Pancreas (tissue), 10 donors: Measurements from ENCODE around the gene UBE2F. TPM values are rescaled to one million over a fixed set of nuclear protein-coding genes. Genes with fewer than 3 reads are reported as not detected.

ENCODE experiments used
- ATAC-seq, 4 donors: fragments of 200-7000 bp; cut with Tn5 transposase; one replicate each; pipeline versions ENCODE4 v1.8.0 to v1.9.1; 2020; ENCODE audit warnings: mild to moderate bottlenecking in 4 of 4, moderate library complexity in 4 of 4
- DNase-seq, 6 donors: peaks; one replicate each; pipeline ENCODE4 v3.0.0-alpha.2; 2020
- FAIRE-seq: peaks from 2 replicates; lab custom pipeline; 2012; peaks lifted over from hg19 to GRCh38; lab: Jason Lieb, UNC
- H3K27ac ChIP-seq, 4 donors: fragments of 200-600 bp; sonication (generic); 1 replicate in 3 of 4; 2 replicates in 1 of 4; pipeline versions ENCODE4 v1.5.0 to v1.8.0; 2020
- H3K27me3 ChIP-seq, 4 donors: fragments of 200-600 bp; one replicate each; pipeline ENCODE4 v1.8.0; 2021
- H3K36me3 ChIP-seq, 3 donors: fragments of 200-600 bp; sonication (generic) in 1 of 3; one replicate each; pipeline versions ENCODE4 v1.5.0 to v1.8.0; 2020 to 2021
- H3K4me1 ChIP-seq, 3 donors: fragments of 200-600 bp; one replicate each; pipeline ENCODE4 v1.8.0; 2021
- H3K4me3 ChIP-seq, 4 donors: fragments of 200-600 bp; sonication (generic) in 2 of 4; one replicate each; pipeline versions ENCODE4 v1.5.0 to v1.8.0; 2020 to 2021
- H3K9me3 ChIP-seq, 4 donors: fragments of 200-600 bp; one replicate each; pipeline ENCODE4 v1.8.0; 2021
- WGBS, 2 donors: extraction: QIAGEN DNeasy Blood & Tissue Kit; methylation state at CpG; one replicate each; pipeline ENCODE4 v1.1.7; 2013; 5-methylcytosine and 5-hydroxymethylcytosine counted together
- intact Hi-C, 3 donors: fragments of 100-400 bp; cut with DNase I; formaldehyde crosslinking; loops; one replicate each; pipeline versions ENCODE4 v1.11.1 to v1.14.2; 2022
- polyA plus RNA-seq, 2 donors: library from polyadenylated mRNA; stranded (reverse); fragments of 200-250 nt; gene quantifications; one replicate each; pipeline ENCODE4 v1.2.3, GENCODE V29; 2013
- total RNA-seq, 6 donors: library from RNA; stranded (reverse); fragmentation: NEBNext Ultra II Directional in 4 of 6; extraction: Animal tissue kit (Norgen Biotek cat#: 25700) in 4 of 6; gene quantifications; one replicate each; pipeline versions ENCODE4 v1.2.1 to v1.2.4, GENCODE V29; 2021 to 2023
- TF ChIP-seq, protein P1 (sequence below), 4 donors: fragments of 200-600 bp; sonication (generic) in 3 of 4; IDR thresholded peaks; one replicate each; pipeline versions ENCODE4 v1.5.0 to v1.8.0; 2021; ENCODE audit warnings: antibody characterized with exemption in 4 of 4
- donor health status: healthy with polysubstance abuse.
- donor health status: DM: no; HTN: no; CAD: no; lungs with moderate emphysema.
- donor health status: DM: no; HTN: no; CAD: no.
- donor health status: control.
- donor health status: control.
- donor health status: Bipolar disorder and iron deficiency.
- donor health status: DM: yes; HTN: yes; CAD: no.
- donor health status: DM: no; HTN: no; CAD: no.
- donor health status: DM: no; HTN: no; CAD: no.
- donor health status: DM: yes; HTN: yes; CAD: no.

The UBE2F gene
- total and polyA plus RNA-seq, 8 donors, result 32.4 to 51.7 (median 40.4) TPM

DNA sequence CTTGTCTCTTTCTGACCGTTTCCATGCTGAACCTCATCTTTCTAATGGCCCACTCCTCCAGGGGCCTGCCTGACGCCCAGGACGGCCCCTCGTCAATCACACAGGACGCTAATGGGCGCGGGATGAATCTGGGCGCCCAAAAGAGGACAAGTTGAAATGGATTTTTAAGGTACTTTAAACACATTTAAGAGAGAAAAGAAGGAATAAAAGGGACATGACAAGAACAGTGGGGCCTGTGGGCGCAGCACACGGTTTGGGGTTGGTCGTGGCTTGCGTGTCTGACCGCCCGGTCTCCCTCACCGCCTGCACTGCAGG, 607 bp upstream of the UBE2F start:
- H3K36me3 ChIP-seq, result no peaks in the 10 kb centered on the region
- H3K4me3 ChIP-seq, result peak overlapping the region; percentile 66 to 82 (median 76)
- DNase-seq (no peak), ATAC-seq (peak in 2 of 4 donors; percentile 26 to 54), FAIRE-seq (no peak)
- intact Hi-C loops, result no loop called here
- peak overlapping the region; percentile 55 to 68 (median 64) for H3K27ac ChIP-seq
- peaks cover 12 to 24% (median 16%) of the 10 kb centered on the region in 3 donors for H3K4me1 ChIP-seq
- TF ChIP-seq, protein P1, sequence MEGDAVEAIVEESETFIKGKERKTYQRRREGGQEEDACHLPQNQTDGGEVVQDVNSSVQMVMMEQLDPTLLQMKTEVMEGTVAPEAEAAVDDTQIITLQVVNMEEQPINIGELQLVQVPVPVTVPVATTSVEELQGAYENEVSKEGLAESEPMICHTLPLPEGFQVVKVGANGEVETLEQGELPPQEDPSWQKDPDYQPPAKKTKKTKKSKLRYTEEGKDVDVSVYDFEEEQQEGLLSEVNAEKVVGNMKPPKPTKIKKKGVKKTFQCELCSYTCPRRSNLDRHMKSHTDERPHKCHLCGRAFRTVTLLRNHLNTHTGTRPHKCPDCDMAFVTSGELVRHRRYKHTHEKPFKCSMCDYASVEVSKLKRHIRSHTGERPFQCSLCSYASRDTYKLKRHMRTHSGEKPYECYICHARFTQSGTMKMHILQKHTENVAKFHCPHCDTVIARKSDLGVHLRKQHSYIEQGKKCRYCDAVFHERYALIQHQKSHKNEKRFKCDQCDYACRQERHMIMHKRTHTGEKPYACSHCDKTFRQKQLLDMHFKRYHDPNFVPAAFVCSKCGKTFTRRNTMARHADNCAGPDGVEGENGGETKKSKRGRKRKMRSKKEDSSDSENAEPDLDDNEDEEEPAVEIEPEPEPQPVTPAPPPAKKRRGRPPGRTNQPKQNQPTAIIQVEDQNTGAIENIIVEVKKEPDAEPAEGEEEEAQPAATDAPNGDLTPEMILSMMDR (IDR thresholded peaks at IDR 0.05), result no peak
- no peaks in the 10 kb centered on the region for H3K27me3 ChIP-seq
- 9 to 10% methylated on average over 15 of the region's 15 CpGs for WGBS, 2 donors
- H3K9me3 ChIP-seq, result no peaks in the 10 kb centered on the region

DNA sequence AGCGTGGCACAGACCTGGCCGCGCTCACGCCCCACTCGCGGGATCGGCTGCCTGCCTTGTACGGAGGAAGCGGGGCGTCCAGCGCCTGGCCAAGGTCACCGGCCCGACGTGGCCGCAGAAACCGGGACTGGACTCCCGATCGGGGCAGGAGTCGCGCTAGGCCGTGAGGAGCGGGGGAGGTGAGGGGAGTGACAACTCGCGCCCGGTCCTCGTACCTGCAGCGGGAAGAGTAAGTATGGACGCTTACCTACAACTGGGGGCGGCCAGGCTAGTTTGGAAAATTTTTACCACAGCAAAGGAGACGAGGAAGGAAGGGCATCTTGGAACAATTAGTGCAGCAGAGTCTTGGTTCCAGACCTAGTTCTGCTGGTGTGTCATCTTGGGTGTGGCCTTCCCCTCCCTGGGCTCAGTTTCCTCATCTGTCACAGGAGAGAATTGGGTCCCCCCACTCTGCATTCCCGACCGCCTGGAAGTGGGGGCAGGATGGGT, 693 bp downstream of the UBE2F start:
- 0 to 1% methylated on average over 31 to 32 of the region's 32 CpGs for WGBS, 2 donors
- Histone ChIP-seq H3K27me3 (no peaks in the 10 kb centered on the region), H3K4me3 (peak overlapping the region; percentile 44 to 82 (median 60)), H3K9me3 (no peaks in the 10 kb centered on the region), H3K27ac (peak overlapping the region in 3 of 4 donors; percentile 49 to 76 (median 71)), H3K36me3 (no peaks in the 10 kb centered on the region), H3K4me1 (peaks cover 9 to 22% (median 13%) of the 10 kb centered on the region in 3 donors)
- ATAC-seq (peak in 3 of 4 donors; percentile 5 to 6 (median 5)), DNase-seq (peak; percentile 41 to 85 (median 65)), FAIRE-seq (no peak)
- TF ChIP-seq, protein P1 (IDR thresholded peaks at IDR 0.05), result no peak
- intact Hi-C loops, result no loop called here

DNA sequence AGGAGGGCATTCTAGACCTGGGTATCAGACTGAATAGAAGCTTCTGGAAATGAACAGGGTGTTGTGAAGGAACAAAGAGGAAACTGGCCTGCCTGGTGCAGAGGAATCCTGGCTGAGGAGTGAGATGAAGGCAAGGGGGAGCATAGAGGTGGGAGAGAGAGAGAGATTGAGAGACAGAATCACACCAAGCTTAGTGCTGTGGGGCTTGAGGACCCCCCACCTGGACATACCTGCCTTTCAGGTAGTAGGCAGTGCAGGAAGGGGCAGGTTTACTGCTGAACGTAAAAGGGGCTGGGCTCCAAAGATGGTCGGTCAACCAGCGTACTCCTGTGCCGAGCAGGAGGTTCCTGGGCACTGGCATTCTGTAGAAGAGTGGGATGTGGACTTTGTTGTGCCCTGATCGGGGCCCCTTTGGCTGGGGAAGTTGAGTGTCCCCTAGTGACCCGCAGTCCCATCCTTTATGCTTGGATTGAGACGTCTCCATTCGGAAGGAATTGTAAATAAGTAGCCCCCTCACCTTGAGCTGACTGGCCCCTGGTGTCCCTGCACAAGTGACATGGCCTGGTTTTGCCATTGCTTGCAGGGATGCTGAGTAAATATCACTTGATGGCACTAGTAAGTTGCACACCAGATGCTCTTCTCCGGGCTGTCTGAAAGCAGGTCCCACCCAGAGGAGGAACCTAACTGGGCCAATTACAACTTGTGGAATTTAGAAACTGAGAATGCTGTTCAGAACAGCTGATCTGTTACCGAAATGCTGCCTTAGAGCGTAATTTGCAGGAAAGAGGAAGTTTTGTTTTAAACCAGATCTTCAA, 1.4 kb downstream of the UBE2F start:
- TF ChIP-seq, protein P1 (IDR thresholded peaks at IDR 0.05), result no peak
- FAIRE-seq (no peak), ATAC-seq (peak in 3 of 4 donors; percentile 24 to 57 (median 49)), DNase-seq (peak in 1 of 6 donors; percentile 58)
- intact Hi-C loops, result no loop called here
- H3K36me3 ChIP-seq, result no peaks in the 10 kb centered on the region
- H3K9me3 ChIP-seq, result no peaks in the 10 kb centered on the region
- H3K27ac ChIP-seq, result peak overlapping the region in 3 of 4 donors; percentile 49 to 76 (median 71)
- no peaks in the 10 kb centered on the region for H3K27me3 ChIP-seq
- WGBS, 2 donors, result 14 to 19% methylated on average over 11 of the region's 11 CpGs
- H3K4me1 ChIP-seq, result peaks cover 9 to 22% (median 13%) of the 10 kb centered on the region in 3 donors
- peak overlapping the region in 3 of 4 donors; percentile 44 to 82 (median 72) for H3K4me3 ChIP-seq

- Histone ChIP-seq H3K4me3 (no peak overlapping the region), H3K4me1 (peaks cover 8 to 22% (median 9%) of the 10 kb centered on the region in 3 donors), H3K27ac (no peak overlapping the region), H3K36me3 (no peaks in the 10 kb centered on the region), H3K9me3 (no peaks in the 10 kb centered on the region), H3K27me3 (no peaks in the 10 kb centered on the region)
- no peak for ATAC-seq
- intact Hi-C loops, result no loop called here
- TF ChIP-seq, protein P1 (IDR thresholded peaks at IDR 0.05), result no peak
- no peak for FAIRE-seq
- WGBS, 2 donors, result 53 to 72% methylated on average over 4 of the region's 4 CpGs
- no peak for DNase-seq
Measured at GRCh38 chr2:237971661-237972060, 4.8 kb downstream of the UBE2F start.

- Histone ChIP-seq H3K9me3 (no peaks in the 10 kb centered on the region), H3K36me3 (no peaks in the 10 kb centered on the region), H3K4me1 (peaks cover 8 to 22% (median 9%) of the 10 kb centered on the region in 3 donors), H3K27ac (no peak overlapping the region), H3K27me3 (no peaks in the 10 kb centered on the region), H3K4me3 (no peak overlapping the region)
- 84 to 93% methylated on average over 3 of the region's 3 CpGs for WGBS, 2 donors
- no peak for ATAC-seq
- FAIRE-seq, result no peak
- intact Hi-C loops, result no loop called here
- no peak for DNase-seq
- TF ChIP-seq, protein P1 (IDR thresholded peaks at IDR 0.05), result no peak
Measured at GRCh38 chr2:237972211-237972610, 5.4 kb downstream of the UBE2F start.
